SKM-1 (cell line): ENCODE data around the gene GMIP.
"Not testable (repeated sequence)": the region's sequence is repeated elsewhere in the genome, so short reads cannot be mapped to it uniquely, and the experiment has no call there.

Experiments used
- DNase-seq: peaks from one replicate; lab custom pipeline; 2025; ENCODE audit not compliant: unreplicated experiment; lab: John Stamatoyannopoulos, UW

The GMIP gene, protein sequence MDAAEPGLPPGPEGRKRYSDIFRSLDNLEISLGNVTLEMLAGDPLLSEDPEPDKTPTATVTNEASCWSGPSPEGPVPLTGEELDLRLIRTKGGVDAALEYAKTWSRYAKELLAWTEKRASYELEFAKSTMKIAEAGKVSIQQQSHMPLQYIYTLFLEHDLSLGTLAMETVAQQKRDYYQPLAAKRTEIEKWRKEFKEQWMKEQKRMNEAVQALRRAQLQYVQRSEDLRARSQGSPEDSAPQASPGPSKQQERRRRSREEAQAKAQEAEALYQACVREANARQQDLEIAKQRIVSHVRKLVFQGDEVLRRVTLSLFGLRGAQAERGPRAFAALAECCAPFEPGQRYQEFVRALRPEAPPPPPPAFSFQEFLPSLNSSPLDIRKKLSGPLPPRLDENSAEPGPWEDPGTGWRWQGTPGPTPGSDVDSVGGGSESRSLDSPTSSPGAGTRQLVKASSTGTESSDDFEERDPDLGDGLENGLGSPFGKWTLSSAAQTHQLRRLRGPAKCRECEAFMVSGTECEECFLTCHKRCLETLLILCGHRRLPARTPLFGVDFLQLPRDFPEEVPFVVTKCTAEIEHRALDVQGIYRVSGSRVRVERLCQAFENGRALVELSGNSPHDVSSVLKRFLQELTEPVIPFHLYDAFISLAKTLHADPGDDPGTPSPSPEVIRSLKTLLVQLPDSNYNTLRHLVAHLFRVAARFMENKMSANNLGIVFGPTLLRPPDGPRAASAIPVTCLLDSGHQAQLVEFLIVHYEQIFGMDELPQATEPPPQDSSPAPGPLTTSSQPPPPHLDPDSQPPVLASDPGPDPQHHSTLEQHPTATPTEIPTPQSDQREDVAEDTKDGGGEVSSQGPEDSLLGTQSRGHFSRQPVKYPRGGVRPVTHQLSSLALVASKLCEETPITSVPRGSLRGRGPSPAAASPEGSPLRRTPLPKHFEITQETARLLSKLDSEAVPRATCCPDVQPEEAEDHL

DNA sequence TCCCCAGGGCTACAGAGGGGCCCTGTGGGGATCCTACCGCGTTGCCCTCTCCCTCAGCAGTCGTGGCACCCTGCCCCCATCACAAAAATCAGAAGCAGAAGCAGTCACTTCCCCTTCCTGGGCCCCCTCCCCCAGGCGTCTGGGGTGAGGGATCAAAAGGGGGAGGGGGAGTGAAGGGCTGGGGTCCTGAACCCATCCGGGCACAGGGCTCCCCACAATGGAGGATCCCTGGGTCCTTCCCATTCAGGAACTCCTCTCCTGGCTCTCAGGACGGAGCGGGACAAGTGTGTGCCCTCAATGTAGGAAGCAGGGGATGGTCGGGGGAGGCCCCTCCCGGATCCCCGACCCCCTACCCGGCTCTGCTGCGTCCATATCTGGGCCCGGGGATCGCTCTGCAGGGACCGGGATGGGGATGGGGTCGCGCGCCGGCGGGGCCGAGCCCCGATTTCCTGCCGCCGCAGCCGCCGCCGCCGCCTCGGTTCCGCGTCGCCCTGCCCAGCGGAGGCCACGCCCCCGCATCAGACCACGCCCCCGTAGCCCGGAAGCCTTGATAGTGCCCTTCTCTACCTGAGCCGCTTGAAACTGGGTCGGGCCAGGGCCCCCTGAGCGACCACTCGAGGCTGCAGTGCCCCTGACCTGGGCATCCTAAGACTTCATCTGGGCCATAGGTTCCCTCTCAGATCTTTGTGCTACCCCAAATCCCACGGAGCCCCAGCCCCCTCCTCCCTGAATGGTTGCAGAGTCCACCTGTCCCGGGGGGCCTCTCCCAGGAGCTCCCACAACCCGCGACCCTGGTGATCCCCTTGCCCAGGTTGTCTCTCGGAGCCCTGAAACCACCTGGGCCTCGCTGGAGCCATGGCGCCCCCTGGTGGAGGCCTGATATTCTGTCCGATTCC, at the start of gene GMIP:
TSS of gene GMIP (minus strand) at position 500 of the 896 bp plus-strand sequence. CDS start at position 372, 128 bp downstream.
- peak; percentile 79 for DNase-seq

DNA sequence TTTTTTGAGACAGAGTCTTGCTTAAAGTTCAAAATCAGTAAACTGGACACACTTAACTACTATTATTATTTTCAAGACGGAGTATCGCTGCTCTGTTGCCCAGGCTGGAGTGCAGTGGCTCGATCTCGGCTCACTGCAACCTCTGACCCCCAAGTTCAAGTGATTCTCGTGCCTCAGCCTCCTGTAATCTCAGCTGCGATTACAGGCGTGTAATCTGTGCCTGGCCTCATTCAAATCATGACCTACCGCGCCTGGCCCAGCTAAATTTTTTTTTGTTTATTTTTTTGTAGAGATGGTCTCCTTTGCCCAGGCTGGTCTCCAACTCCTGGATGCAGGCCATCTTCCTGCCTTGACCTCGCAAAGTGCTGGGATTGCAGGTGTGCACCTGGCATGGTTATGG, 48.2 kb upstream of the GMIP start:
- DNase-seq: no peak

DNA sequence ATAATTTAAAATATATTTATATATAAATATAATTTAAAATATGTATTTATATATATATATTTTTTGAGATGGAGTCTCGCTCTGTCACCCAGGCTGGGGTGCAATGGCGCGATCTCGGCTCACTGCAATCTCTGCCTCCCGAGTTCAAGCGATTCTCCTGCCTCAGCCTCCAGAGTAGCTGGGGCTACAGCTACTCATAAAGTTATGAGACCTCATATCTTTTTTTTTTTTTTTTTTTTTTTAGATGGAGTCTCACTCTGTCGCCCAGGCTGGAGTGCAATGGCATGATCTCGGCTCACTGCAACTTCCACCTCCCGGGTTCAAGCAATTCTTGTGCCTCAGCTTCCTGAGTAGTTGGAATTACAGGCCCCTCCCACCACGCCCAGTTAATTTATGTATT, 45.6 kb upstream of the GMIP start:
- not testable (repeated sequence) for DNase-seq

DNA sequence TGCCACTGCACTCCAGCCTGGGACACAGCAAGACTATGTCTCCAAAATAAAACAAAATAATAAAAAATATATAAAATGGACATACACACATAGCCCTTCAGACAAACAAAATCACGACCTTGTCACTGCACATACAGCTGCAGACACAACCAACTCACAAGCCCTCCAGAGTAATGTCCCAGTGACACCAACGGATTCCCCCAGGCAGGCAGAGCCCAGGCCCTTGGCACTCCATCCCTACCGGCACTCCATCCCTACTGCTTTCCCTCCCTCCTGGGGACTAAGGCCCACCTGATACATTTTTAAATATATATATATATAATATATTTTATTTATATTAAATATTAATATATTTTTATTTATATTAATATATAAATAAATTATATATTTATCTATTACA, 43.6 kb upstream of the GMIP start:
- DNase-seq: no peak

DNA sequence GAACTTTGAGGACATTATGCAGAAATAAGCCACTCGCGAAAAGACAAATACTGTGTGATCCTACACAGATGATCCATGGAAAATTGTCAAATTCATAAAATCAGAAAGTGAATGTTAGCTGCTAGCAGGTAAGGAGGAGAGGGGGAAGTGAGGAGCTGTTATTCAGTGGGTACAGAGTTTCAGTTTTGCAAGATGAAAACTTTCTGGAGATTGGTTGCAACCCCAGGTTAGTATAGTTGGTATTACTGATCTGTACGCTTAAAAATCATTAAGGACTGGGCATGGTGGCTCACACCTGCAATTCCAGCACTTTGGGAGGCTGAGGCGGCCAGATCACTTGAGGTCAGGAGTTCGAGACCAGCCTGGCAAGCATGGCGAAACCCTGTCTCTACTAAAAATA, 43.1 kb upstream of the GMIP start:
- DNase-seq: no peak

DNA sequence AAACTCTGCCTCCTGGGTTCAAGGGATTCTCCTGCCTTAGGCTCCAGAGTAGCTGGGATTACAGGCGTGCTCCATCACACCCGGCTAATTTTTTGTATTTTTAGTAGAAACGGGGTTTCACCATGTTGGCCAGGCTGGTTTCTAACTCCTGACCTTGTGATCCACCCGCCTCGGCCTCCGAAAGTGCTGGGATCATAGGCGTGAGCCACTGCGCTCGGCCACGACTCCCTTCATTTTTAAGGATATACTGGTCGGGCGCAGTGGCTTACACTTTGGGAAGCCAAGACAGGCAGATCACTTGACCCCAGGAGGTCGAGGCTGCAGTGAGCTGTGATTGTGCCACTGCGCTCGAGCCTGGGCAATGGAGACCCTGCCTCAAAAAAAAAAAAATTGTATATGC, 42.7 kb upstream of the GMIP start:
- DNase-seq: not testable (repeated sequence)

DNA sequence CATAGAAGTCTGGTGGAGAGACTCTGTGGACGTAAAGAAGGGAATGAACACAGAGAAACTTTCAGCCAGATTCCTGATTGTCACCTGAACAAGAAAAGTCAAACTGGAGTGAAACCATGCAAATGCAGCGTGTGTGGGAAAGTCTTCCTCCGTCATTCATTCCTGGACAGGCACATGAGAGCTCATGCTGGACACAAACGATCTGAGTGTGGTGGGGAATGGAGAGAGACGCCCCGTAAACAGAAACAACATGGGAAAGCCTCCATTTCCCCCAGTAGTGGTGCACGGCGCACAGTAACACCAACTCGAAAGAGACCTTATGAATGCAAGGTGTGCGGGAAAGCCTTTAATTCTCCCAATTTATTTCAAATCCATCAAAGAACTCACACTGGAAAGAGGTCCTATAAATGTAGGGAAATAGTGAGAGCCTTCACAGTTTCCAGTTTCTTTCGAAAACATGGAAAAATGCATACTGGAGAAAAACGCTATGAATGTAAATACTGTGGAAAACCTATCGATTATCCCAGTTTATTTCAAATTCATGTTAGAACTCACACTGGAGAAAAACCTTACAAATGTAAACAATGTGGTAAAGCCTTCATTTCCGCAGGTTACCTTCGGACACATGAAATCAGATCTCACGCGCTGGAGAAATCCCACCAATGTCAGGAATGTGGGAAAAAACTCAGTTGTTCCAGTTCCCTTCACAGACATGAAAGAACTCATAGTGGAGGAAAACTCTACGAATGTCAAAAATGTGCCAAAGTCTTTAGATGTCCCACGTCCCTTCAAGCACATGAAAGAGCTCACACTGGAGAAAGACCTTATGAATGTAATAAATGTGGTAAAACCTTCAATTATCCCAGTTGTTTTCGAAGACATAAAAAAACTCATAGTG, 36.0 kb upstream of the GMIP start:
- no peak for DNase-seq

DNA sequence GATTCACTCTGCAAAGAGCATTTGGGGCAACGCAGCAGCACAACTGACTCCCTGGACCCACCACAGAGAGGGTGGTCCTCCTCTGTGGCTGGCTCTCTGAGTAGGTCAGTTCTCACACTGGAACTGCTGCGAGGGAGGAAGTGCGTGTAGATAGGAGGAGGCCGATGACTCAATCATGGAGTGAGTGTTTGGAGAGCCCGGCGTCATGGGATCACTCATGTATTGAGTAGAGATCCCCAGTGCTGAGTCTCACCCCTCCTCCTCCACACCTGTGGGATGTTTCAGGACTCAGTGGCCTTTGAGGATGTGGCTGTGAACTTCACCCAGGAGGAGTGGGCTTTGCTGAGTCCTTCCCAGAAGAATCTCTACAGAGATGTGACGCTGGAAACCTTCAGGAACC, 34.1 kb upstream of the GMIP start:
- no peak for DNase-seq

DNA sequence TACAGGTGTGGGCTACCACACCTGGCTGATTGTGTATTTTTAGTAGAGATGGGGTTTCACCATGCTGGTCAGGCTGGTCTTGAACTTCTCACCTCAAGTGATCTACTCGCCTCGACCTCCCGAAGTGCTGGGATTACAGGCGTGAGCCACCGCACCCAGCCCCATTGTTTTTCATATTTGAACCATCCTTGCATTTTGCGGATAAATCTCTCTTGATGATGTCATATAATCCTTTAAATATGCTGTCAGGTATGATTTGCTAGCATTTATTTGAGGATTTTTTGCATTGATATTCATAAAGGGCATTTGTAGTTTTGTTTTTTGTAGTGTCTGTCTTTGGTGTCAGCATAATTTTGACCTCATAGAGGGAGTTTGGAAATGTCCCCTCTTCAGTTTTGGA, 30.9 kb upstream of the GMIP start:
- DNase-seq: no peak

DNA sequence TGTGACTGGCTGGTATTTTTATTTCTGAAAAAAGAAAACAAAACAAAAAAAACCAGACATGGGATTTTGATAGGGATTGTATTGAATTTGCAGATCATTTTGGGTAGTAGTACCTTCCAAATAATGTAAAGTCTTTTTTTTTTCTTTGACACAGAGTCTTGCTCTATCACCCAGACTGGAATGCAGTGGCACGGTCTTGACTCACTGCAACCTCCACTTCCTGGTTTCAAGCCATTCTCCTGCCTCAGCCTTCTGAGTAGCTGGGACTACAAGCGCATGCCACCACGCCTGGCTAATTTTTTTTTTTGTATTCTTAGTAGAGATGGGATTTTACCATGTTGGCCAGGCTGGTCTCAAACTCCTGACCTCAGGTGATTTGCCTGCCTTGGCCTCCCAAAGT, 29.4 kb upstream of the GMIP start:
- no peak for DNase-seq

DNA sequence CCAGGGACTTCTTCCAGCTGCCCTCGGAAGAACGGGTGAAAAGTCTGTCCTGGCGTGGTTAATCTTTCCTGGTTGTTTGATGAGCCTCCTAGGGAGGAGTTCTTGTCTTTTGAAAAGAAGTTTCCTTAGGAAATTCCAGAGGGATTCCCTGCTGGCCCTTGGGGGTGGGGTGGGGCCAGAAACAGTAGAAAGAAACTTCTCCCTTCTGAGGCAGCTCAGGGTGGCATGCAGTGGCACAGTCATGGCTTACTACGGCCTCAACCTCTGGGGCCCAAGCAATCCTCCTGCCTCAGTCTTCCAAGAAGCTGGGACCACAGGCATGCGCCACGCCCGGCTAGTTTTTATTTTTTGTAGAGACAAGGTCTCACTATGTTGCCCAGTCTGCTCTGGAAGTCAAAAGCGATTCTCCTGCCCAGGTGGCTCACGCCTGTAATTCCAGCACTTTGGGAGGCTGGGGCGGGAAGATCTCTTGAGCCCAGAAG, 26.7 kb upstream of the GMIP start:
- DNase-seq: no peak

DNA sequence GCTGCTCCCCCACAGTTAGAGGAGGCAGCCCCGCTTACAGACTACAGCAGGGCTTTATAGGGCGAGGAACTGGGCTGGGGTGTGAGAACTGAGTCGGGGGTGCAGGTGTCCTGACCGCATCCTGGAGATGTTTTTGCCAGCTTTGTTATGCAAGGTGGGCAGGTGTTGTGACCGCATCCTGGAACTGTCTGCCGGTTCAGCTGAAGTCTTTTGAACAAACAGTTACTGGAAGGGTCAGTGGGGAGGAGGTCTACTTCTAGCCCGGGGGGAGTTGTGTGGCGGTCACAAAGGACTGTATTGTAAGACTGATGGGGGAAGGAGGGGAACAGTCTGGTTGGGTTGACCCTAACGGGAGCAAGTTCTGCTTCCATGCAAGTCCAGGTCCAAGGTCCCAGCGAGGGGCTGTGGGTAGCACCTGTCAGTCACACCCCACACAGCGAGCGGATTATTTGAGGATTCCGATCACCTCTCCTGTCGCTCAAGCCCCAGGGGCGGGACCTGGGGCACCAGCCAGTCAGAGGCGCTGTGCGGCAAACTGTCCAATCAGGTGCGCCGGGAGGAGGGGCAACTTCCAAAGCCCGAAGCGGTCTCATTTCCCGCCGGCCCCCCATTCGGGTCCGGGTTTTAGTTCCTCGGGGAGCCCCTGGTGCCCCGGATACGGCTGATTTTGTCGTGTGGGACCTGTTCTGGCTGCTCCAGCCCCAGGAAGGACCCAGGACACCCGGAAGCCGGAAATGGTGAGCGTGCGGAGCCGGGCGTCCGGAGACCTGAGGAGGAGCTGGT, 25.0 kb upstream of the GMIP start, which contains the start of gene ZNF101:
TSS of gene ZNF101 (plus strand) at position 610 of the 783 bp plus-strand sequence. CDS start at position 735, 125 bp downstream.
- DNase-seq: peak; percentile 83

DNA sequence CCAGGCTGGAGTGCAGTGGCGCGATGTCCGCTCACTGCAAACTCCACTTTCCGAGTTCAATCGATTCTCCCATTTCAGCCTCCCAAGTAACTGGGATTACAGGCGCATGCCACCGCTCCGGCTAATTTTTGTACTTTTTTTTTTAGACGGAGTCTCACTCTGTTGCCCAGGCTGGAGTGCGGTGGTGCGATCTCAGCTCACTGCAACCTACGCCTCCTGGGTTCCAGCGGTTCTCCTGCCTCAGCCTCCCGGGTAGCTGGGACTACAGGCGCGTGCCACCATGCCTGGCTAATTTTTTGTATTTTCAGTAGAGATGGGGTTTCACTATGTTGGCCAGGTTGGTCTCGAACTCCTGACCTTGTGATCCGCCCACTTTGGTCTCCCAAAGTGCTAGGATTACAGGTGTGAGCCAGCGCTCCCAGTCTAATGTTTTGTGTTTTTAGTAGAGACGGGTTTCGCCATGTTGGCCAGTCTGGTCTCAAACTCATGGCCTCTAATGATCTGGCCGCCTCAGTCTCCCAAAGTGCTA, 22.0 kb upstream of the GMIP start:
- not testable (repeated sequence) for DNase-seq

DNA sequence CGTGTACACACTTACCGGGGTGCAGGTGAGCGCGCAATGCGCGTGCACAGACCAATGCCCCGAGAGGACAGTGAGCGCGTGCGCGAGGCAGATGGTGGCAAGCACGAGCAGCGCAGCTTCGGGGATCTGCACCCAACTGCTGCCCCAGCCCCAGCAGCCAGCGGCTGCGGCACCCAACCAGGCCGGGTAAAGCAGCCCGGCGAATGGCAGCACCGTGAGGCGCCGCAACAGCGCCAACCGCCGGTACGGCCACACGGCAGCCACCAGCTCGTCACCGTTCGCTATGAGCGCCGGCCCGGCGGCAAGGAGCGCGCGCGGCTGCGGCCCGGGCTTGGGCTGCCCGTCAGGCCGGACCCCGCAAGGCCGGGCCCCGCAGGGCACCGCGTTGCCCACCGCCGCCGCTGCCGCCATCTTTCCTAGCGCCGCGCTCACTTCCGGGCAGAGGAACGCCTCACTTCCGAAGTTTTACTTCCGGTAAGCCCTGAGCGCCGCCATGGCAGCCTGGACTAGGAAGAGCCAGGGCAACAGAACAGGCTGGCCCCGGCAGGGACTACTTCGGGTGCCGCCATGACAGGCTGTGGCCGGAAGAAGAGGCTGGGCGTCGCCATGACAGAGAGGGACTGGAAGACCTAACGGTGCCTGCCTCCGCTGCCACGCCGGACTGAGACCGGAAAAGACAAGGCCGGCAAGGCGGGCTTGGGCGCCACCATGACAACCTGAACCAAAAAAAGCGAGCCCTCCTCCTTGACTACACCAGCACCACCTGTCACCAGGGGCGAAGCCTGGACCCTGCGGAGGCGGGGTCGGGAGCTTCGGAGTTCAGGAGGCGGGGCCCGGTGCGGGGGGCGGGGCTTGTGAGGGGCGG, 20.0 kb upstream of the GMIP start, which contains the start of gene ATP13A1:
TSS of gene ATP13A1 (minus strand) at position 421 of the 865 bp plus-strand sequence. CDS start at position 411, 10 bp downstream.
- DNase-seq: peak; percentile 96

DNA sequence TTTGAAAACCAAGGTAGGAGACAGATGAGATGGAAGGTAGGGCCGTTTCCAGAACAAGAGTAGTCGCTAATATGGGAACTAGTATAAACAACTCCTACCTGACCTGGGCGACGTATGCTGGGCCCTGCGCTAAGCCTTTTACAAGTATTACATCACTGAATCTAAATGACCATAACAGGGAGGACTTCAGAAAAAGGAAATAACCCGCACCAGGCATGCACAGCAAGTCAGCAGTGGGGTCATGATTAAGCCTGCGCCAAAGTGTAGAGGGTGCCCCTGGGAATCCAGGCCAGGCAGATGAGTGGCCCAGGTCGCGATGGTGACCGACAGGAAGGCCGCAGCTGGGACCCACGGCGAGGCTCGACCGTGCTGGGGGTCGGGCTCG, 19.4 kb upstream of the GMIP start:
- DNase-seq: peak; percentile 19

DNA sequence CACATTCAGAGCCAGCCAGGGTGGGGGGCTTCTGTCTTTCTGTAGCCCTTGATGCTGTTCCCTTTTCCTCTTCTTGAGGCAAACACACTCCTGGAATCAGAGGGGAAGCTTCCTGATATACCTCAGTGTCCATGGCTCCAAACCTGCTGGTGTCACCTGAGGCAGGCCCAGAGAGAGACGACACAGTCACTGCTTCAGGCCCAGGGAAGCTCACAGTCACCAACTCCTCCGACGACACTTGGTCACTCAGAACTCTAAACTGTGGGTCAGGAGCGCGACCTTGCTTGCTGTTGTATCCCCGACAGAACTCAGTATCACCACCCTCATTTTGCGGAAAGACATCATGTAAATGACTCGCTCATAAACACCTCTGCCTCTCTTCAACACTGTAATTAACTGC, 18.9 kb upstream of the GMIP start:
- DNase-seq: no peak

DNA sequence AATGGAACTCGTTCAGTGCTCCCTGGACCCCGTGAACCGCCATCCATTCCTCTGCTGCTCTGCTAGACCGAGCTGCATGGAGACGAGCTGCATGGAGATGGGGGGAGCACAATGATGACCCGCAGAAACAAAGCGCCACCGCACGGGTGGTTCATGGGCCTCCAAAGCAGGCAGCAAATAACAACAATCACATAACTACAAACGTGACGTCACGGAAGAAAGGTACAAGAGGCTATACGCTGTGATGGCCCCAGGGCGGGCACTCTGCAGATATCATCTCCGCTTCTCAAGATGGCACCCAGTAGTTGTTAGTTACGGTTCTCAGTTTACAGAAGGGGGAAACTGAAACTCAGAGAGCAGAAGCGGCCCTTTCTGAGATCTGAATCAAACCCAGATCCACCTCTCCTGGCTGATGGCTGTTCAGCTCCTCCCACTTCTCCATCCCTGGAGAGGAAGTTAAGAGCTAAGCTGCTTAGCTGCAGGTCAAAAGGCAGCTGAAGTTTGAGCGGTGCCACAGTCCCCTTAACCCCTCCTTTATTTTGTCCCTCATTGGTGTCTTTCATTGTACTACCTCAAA, 18.3 kb upstream of the GMIP start:
- DNase-seq: peak; percentile 61
